ENCODE results near the gene TMEFF1. TPM values are rescaled to one million over a fixed set of nuclear protein-coding genes. Genes with fewer than 3 reads are reported as not detected.
A peak's percentile ranks its signal among the peaks of the same experiment; 100 is the strongest.

The TMEFF1 gene
- total and polyA plus RNA-seq, 10 of the 15 experiments (the other 5 are each of a cell fraction or from before 2014, with no cell fraction given), result 0.03 to 0.55 (median 0.11) TPM; not detected in 3

- no peaks in the 10 kb centered on the region for H3K36me3 ChIP-seq (ENCODE audit: control insufficient read depth in 2 of 2, insufficient read depth in 2 of 2, low read length in 1 of 2)
- no peaks in the 10 kb centered on the region for H4K20me1 ChIP-seq (ENCODE audit: control insufficient read depth, insufficient read depth)
- POLR2A ChIA-PET, result no interaction called here
- ATAC-seq (peak; percentile 71), DNase-seq (ENCODE audit: low read depth, low spot score) (no peak), FAIRE-seq (no peak)
- H3K27ac ChIP-seq (ENCODE audit: control insufficient read depth, insufficient read depth), result no peak overlapping the region
- CTCF ChIA-PET, result interaction anchor here (1.2 kb wide), 1 partner anchor 39 kb away, joined by 3 read pairs; no protein-coding TSS in a partner anchor
- SMC1A ChIA-PET (ENCODE audit: uncharacterized antibody, unreplicated experiment), result no interaction called here
- TF ChIP-seq EP300 (IDR thresholded peaks at IDR 0.05; ENCODE audit: borderline replicate concordance in 1 of 2, control insufficient read depth in 1 of 2, low read depth in 2 of 2, low read length in 2 of 2), result 0 out of 4 replicates have a peak, but pooled peaks of 1 of the 2 experiments have one; percentile 16
- TF ChIP-seq, protein P1, sequence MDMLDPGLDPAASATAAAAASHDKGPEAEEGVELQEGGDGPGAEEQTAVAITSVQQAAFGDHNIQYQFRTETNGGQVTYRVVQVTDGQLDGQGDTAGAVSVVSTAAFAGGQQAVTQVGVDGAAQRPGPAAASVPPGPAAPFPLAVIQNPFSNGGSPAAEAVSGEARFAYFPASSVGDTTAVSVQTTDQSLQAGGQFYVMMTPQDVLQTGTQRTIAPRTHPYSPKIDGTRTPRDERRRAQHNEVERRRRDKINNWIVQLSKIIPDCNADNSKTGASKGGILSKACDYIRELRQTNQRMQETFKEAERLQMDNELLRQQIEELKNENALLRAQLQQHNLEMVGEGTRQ (IDR thresholded peaks at IDR 0.05; ENCODE audit: borderline replicate concordance, low read depth, low read length), result no peak
- H3K79me2 ChIP-seq (ENCODE audit: control insufficient read depth, insufficient read depth, low read length), result no peaks in the 10 kb centered on the region
- BruUV-seq (replicated peaks), result no TSS peak
- peaks cover 8% of the 10 kb centered on the region for H3K4me1 ChIP-seq (ENCODE audit: control insufficient read depth, insufficient read depth, low read length)
- H3K9me3 ChIP-seq (replicated peaks; ENCODE audit: control insufficient read depth, insufficient read depth, low read length), result no peaks in the 10 kb centered on the region
- no peak overlapping the region for H2AFZ ChIP-seq (ENCODE audit: control insufficient read depth, low read depth, low read length)
- no peak overlapping the region for H3K4me3 ChIP-seq
- intact Hi-C loops (cut with micrococcal nuclease; ENCODE audit: unreplicated experiment) (no loop called here), in situ Hi-C loops (cut with MboI) (no loop called here)
- no peak overlapping the region for H3K9ac ChIP-seq (ENCODE audit: control insufficient read depth, insufficient read depth, low read length)
- 52% methylated on average over 2 of the region's 2 CpGs for WGBS (ENCODE audit: insufficient coverage, insufficient replicate concordance, low lambda C conversion rate, missing lambda C conversion rate)
- H3K4me2 ChIP-seq (ENCODE audit: control insufficient read depth, insufficient read depth), result no peak overlapping the region
- RAD21 ChIA-PET (ENCODE audit: unreplicated experiment), result interaction anchor here (0.7 kb wide), 1 partner anchor 1858 kb away, joined by 3 read pairs; no protein-coding TSS in a partner anchor
- no peaks in the 10 kb centered on the region for H3K27me3 ChIP-seq (replicated peaks in 1 of 2; ENCODE audit: control insufficient read depth in 2 of 2, insufficient read depth in 2 of 2, low read length in 1 of 2)
These were observed 82.0 kb downstream of the TMEFF1 start for GRCh38 chr9:100554935-100555401.

DNA sequence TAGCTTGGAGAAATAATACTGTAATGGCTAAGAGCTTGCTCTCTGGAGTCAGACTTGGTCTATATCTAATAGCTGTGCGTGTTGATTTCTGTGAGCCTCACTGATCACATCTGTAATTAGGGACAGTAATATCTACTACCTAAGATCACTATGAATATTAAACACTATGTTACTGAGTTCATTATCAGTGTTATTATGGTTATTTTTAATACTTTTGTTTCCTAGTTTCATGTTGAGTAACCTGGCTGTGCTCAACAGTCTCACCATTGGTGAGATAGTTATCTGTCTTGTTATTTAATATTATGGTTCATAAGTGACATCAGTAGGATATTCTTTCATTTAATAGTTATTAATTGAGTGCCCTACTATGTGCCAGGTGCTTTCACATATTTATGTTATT is 82.5 kb downstream of the TMEFF1 start:
- Histone ChIP-seq H3K9ac (ENCODE audit: control insufficient read depth, insufficient read depth, low read length) (no peak overlapping the region), H3K27me3 (replicated peaks in 1 of 2; ENCODE audit: control insufficient read depth in 2 of 2, insufficient read depth in 2 of 2, low read length in 1 of 2) (no peaks in the 10 kb centered on the region), H3K4me1 (ENCODE audit: control insufficient read depth, insufficient read depth, low read length) (peaks cover 8% of the 10 kb centered on the region), H3K4me2 (ENCODE audit: control insufficient read depth, insufficient read depth) (peak overlapping the region; percentile 46; the same call in 1 of the 2 replicates), H3K4me3 (no peak overlapping the region), H3K9me3 (replicated peaks; ENCODE audit: control insufficient read depth, insufficient read depth, low read length) (no peaks in the 10 kb centered on the region), H3K27ac (ENCODE audit: control insufficient read depth, insufficient read depth) (no peak overlapping the region), H3K79me2 (ENCODE audit: control insufficient read depth, insufficient read depth, low read length) (no peaks in the 10 kb centered on the region), H2AFZ (ENCODE audit: control insufficient read depth, low read depth, low read length) (no peak overlapping the region), H4K20me1 (ENCODE audit: control insufficient read depth, insufficient read depth) (no peaks in the 10 kb centered on the region), H3K36me3 (ENCODE audit: control insufficient read depth in 2 of 2, insufficient read depth in 2 of 2, low read length in 1 of 2) (no peaks in the 10 kb centered on the region)
- in situ Hi-C loops (cut with MboI) (no loop called here), intact Hi-C loops (cut with micrococcal nuclease; ENCODE audit: unreplicated experiment) (no loop called here)
- WGBS (ENCODE audit: insufficient coverage, insufficient replicate concordance, low lambda C conversion rate, missing lambda C conversion rate), result 96% methylated on average over 1 of the region's 1 CpG
- ATAC-seq (peak; percentile 70), DNase-seq (ENCODE audit: low read depth, low spot score) (no peak), FAIRE-seq (no peak)
- BruUV-seq (replicated peaks), result no TSS peak
- CTCF ChIA-PET, result interaction anchor here (1.2 kb wide), 1 partner anchor 39 kb away, joined by 3 read pairs; no protein-coding TSS in a partner anchor
- SMC1A ChIA-PET (ENCODE audit: uncharacterized antibody, unreplicated experiment), result no interaction called here
- POLR2A ChIA-PET, result no interaction called here
- RAD21 ChIA-PET (ENCODE audit: unreplicated experiment), result no interaction called here
- TF ChIP-seq ZNF217 (IDR thresholded peaks at IDR 0.05) (no peak), FOXM1 (IDR thresholded peaks at IDR 0.05; ENCODE audit: low read depth, low read length) (no peak), SIN3A (IDR thresholded peaks at IDR 0.05; ENCODE audit: low read depth, low read length) (no peak), MYC (IDR thresholded peaks at IDR 0.05; ENCODE audit: insufficient read depth, insufficient read length, insufficient replicate concordance, low read length, severe bottlenecking) (no peak), JUNB (IDR thresholded peaks at IDR 0.05) (peak; percentile 51), PKNOX1 (IDR thresholded peaks at IDR 0.05) (no peak), HDAC6 (IDR thresholded peaks at IDR 0.05; ENCODE audit: unreplicated experiment) (no peak), ESRRA (IDR thresholded peaks at IDR 0.05; ENCODE audit: low read length) (no peak), CHD1 (IDR thresholded peaks at IDR 0.05; ENCODE audit: low read depth, low read length) (no peak), IRF4 (IDR thresholded peaks at IDR 0.05; ENCODE audit: low read depth, low read length) (no peak)
- TF ChIP-seq, protein P2, sequence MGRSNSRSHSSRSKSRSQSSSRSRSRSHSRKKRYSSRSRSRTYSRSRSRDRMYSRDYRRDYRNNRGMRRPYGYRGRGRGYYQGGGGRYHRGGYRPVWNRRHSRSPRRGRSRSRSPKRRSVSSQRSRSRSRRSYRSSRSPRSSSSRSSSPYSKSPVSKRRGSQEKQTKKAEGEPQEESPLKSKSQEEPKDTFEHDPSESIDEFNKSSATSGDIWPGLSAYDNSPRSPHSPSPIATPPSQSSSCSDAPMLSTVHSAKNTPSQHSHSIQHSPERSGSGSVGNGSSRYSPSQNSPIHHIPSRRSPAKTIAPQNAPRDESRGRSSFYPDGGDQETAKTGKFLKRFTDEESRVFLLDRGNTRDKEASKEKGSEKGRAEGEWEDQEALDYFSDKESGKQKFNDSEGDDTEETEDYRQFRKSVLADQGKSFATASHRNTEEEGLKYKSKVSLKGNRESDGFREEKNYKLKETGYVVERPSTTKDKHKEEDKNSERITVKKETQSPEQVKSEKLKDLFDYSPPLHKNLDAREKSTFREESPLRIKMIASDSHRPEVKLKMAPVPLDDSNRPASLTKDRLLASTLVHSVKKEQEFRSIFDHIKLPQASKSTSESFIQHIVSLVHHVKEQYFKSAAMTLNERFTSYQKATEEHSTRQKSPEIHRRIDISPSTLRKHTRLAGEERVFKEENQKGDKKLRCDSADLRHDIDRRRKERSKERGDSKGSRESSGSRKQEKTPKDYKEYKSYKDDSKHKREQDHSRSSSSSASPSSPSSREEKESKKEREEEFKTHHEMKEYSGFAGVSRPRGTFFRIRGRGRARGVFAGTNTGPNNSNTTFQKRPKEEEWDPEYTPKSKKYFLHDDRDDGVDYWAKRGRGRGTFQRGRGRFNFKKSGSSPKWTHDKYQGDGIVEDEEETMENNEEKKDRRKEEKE (IDR thresholded peaks at IDR 0.05), result no peak

Measured in GM12878 (cell line).